SK-N-SH treated with all-trans-retinoic acid at 6 μM for 48 hours (cell line): ENCODE measurements around the gene LYPLA2.

Source experiments
- ARNTL ChIP-seq: fragments of 450-650 bp; formaldehyde crosslinking; IDR thresholded peaks from 2 replicates; pipeline ENCODE4 v1.5.0; 2020; ENCODE audit warnings: low read depth, mild to moderate bottlenecking, moderate library complexity, borderline replicate concordance
- CREB5 ChIP-seq: fragments of 250-450 bp; sonication (Bioruptor Pico); IDR thresholded peaks from 2 replicates; pipeline ENCODE4 v1.5.1; 2020; ENCODE audit warnings: low read depth, mild to moderate bottlenecking, moderate library complexity
- OSR1 ChIP-seq: fragments of 250-450 bp; sonication (Bioruptor Pico); IDR thresholded peaks from 2 replicates; pipeline ENCODE4 v1.8.0; 2022; ENCODE audit warnings: moderate library complexity, mild to moderate bottlenecking, inconsistent platforms
- PATZ1 ChIP-seq: fragments of 250-450 bp; sonication (Bioruptor Pico); IDR thresholded peaks from 2 replicates; pipeline ENCODE4 v1.8.0; 2020; ENCODE audit warnings: mild to moderate bottlenecking, moderate library complexity, borderline replicate concordance
- TCF4 ChIP-seq: fragments of 250-450 bp; sonication (Bioruptor Pico); IDR thresholded peaks from 2 replicates; pipeline ENCODE4 v1.8.0; 2021; ENCODE audit warnings: mild to moderate bottlenecking, moderate library complexity, borderline replicate concordance
- ZFP3 ChIP-seq: fragments of 250-450 bp; sonication (Bioruptor Pico); IDR thresholded peaks from 2 replicates; pipeline ENCODE4 v1.5.0; 2020; ENCODE audit warnings: mild to moderate bottlenecking, moderate library complexity
- ZNF70 ChIP-seq: fragments of 450-650 bp; formaldehyde crosslinking; IDR thresholded peaks from 2 replicates; pipeline ENCODE4 v1.5.0; 2020; ENCODE audit warnings: mild to moderate bottlenecking, moderate library complexity
- ZNF8 ChIP-seq: fragments of 450-650 bp; formaldehyde crosslinking; IDR thresholded peaks from 2 replicates; pipeline ENCODE4 v1.5.0; 2020; ENCODE audit warnings: mild to moderate bottlenecking, moderate library complexity
- TF ChIP-seq, protein P1 (sequence below): fragments of 250-450 bp; sonication (Bioruptor Pico); IDR thresholded peaks from 2 replicates; pipeline ENCODE4 v1.5.1; 2021; ENCODE audit warnings: mild to moderate bottlenecking, moderate library complexity

GRCh38 chr1:23836037-23836436 lies 45.1 kb downstream of the LYPLA2 start:
- TF ChIP-seq PATZ1 (CRISPR knock-in tag) = no peak
- TF ChIP-seq, protein P1, sequence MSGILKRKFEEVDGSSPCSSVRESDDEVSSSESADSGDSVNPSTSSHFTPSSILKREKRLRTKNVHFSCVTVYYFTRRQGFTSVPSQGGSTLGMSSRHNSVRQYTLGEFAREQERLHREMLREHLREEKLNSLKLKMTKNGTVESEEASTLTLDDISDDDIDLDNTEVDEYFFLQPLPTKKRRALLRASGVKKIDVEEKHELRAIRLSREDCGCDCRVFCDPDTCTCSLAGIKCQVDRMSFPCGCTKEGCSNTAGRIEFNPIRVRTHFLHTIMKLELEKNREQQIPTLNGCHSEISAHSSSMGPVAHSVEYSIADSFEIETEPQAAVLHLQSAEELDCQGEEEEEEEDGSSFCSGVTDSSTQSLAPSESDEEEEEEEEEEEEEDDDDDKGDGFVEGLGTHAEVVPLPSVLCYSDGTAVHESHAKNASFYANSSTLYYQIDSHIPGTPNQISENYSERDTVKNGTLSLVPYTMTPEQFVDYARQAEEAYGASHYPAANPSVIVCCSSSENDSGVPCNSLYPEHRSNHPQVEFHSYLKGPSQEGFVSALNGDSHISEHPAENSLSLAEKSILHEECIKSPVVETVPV = no peak
- TF ChIP-seq TCF4 = no peak
- no peak for TF ChIP-seq ZNF8 (CRISPR knock-in tag)
- no peak for TF ChIP-seq ZNF70 (CRISPR knock-in tag)
- no peak for TF ChIP-seq ZFP3 (CRISPR knock-in tag)
- no peak for TF ChIP-seq CREB5 (CRISPR knock-in tag)
- no peak for TF ChIP-seq ARNTL (CRISPR knock-in tag)
- no peak for TF ChIP-seq OSR1 (CRISPR knock-in tag)
